HG03457 (cell line): ENCODE results near the gene PLIN1.

Experiments
- ATAC-seq: cut with Tn5 transposase; IDR thresholded peaks from one replicate; pipeline ENCODE4 v1.9.1; 2021; ENCODE audit warnings: moderate number of reproducible peaks; ENCODE audit not compliant: unreplicated experiment

PLIN1 gene

DNA sequence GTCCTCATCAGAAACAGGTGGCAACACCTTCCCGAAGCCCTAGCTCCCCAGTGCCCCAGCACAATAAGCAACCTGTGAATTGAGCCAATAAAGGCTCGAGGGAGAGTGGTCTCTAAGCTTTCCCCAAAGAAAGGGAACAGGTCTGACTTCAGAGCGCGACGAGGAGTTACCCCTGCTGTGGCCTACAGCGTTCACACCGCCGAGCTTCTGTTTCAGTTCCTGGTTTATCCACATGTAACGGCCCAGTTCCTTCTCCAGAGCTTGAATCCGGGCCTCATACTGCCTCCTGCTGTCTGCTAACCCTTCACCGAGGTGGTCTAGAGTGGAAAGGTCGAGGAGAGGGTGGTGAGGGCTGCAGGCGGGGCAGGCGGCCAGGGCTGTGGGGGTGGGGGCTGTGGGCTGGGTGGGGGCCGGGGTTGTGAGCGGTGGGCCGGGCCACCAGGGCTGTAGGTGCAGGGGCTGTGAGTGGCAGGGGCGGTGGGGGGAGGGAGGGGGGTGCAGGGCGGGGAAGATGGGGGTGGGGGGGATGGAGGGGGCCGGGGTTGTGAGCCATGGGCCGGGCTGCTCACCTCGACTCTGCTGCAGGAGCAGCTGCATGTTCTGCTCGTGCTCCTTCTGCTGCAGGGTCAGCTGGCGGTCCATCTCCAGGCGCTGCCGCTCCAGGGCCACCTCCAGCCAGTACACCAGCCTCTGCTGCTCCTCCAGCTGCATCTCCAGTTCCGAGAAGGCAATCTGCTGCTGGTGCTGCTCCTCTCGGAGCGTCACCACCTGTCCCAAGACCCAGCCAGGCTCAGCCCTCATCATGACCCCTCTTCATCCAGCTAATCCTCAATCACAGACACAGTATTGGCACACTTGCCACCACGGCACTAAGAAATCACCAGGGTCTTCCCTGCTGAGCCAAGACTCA, 50.1 kb downstream of the PLIN1 start:
- no peak for ATAC-seq

DNA sequence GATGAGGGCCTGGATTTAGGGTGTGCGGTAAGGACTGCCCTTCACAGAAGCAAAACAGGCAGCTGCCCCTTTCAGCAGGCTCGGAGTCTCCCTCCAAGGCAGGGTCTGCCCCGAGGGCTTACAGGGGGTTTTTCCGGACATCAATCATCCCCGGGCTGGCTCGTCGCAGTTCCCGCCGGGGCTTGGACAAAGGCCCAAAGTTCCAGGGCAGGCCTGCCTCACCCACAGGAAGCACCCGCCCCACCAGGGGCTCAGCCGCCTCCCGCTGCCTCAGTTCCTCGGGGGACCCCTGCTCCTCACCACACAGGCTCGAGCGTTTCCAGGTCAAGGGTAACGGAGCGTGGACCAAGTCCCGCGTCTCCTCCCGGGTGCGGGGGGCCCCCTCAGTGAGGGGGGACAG, 50.9 kb downstream of the PLIN1 start:
- no peak for ATAC-seq

DNA sequence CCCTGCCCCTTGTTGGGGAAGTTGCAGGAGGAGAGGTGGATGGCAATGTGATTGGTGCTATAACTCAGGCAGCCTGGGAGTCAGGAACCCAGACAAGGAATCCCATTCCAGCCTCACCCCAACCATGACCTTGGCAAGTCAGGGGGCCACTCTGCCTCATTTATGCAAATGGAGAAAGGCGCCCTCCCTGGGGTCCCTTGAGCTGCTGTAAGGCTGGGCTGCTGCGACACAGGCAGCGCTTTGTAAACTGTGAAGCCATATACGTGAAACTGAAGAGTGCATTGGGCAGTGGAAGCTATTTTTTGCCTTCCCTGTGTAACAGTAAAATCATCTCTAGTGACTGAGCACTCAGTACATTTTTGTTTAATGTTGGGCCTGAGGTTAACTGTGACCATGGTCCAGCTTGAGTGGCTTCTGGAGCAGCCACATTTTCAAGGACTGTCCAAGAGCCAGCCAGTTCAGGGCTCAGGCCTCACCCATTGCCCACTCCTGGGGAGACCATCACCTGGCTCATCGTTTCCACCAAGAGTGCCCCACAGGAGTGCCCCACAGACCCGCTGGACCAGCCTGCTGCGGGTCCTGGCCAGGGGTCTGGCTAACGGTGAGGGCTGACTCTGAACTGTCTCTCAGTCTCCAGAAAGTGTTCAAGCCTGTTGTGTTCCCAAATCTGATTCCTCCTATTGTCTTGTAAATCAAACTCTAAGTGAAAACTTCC, 51.8 kb downstream of the PLIN1 start:
- no peak for ATAC-seq

DNA sequence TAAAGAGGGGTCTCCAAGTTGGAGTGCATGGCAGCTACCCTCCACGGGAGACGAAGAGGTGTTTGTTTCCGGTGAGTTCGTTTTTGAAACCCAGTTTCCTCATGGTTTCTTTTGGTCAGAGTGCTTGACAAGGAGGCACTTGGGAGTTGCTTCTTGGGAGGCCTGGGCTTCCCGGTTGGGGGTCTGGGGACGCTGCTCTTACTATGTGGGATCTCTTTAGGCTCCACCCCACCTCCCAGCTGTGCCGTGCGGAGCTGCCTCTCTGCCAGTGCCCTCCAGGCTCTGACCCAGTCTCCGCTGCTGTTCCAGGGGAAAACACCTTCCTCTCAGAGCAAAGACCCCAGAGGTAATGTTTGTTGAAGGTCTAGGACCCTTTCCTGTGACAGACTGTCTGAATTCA, 53.5 kb downstream of the PLIN1 start:
- no peak for ATAC-seq

DNA sequence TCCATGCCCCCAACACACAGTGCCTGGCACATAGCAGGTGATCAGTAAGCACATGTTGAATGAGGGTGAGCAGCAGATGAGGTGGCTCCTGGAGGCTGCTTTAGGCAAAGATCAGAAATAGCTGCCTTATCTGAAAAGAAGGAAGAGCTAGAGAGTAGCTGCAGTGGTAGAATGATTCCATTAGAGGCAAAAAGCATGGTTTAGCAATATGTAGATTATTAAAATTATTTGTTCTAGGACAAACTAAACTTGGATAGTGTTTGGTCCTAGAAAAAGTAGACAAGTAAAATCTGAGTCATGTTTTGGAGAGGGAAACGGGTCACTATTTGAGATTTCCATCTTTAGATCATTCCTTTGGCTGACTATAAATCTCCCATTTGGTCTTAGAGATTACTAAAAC, 56.0 kb downstream of the PLIN1 start:
- ATAC-seq, result no peak

DNA sequence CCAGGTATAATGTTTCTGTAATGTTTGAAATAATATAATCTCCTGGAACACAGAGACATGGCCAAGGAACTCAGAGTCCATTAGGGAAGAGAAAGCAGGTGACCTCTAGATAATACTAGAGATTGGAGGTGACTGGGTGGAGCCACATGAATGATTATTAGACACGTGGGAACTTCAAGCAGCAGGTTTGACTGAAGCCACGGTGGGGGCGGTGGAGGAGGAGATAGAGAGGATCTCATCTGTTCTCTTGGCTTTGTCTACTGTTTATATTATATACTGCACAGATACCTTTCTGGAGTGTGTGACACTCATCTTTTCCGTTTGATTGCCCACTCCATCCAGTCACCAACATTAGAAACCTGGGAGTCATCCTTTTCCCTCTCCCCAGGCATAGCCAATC, 57.6 kb downstream of the PLIN1 start:
- no peak for ATAC-seq

DNA sequence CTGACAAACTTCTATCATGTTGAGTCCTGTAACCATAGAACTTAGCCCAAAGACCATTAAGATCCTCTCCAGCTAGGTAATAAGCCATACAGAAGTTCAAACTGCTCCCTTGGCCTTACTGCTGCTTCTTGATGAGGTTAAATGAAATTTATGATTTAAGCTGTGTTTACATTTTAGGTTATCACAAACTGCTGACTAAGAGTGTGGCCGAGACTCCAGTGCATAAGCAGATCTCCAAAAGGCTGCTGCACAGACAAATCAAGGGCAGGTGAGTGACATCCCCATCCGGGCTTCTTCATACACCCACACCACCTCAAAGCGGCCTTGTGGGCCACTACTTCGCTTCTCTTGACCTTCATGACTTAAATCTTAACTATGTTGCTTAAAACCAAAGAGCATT, 62.9 kb downstream of the PLIN1 start:
- no peak for ATAC-seq

DNA sequence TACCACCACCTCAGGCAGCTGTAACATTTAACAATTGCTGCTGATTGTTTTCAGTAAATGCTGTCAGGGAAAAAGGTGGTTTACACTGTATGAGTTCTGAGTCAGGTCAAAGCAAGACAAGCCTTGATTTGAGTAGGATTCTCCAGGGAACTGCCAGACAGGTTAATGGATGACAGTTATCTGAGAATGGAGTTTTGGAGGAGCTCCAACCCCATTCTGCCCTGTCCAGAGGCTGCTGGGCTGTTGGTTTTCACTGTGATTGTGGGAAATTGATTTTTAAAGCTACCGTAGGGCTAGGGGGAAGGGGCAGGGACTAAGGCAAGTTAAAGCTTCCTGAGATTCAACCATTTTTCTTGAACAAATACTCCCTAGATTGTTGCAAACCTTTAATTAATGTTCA, 64.0 kb downstream of the PLIN1 start:
- ATAC-seq, result no peak
